ENCODE measurements around the gene PSTPIP1.

- TF ChIP-seq, protein P1, sequence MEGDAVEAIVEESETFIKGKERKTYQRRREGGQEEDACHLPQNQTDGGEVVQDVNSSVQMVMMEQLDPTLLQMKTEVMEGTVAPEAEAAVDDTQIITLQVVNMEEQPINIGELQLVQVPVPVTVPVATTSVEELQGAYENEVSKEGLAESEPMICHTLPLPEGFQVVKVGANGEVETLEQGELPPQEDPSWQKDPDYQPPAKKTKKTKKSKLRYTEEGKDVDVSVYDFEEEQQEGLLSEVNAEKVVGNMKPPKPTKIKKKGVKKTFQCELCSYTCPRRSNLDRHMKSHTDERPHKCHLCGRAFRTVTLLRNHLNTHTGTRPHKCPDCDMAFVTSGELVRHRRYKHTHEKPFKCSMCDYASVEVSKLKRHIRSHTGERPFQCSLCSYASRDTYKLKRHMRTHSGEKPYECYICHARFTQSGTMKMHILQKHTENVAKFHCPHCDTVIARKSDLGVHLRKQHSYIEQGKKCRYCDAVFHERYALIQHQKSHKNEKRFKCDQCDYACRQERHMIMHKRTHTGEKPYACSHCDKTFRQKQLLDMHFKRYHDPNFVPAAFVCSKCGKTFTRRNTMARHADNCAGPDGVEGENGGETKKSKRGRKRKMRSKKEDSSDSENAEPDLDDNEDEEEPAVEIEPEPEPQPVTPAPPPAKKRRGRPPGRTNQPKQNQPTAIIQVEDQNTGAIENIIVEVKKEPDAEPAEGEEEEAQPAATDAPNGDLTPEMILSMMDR (conservative IDR thresholded peaks at IDR 0.05; ENCODE audit: low read length), result no peak
- TF ChIP-seq EZH2phosphoT487 (IDR thresholded peaks at IDR 0.05; ENCODE audit: borderline replicate concordance), result no peak
Observed at GRCh38 chr15:76954744-76955143, 40.2 kb upstream of the PSTPIP1 start.
